D341Med (cell line): ENCODE data around the gene CUX1.

Experiments used
- DNase-seq: peaks from one replicate; pipeline ENCODE4 v3.0.0; 2012; ENCODE audit warnings: low spot score

CUX1 gene

GRCh38 chr7:102272075-102272916 is 454.9 kb downstream of the CUX1 start:
- peak; percentile 90 for DNase-seq

- no peak for DNase-seq
These were observed 455.7 kb downstream of the CUX1 start for GRCh38 chr7:102272917-102273748.

GRCh38 chr7:102273749-102274712 is 456.6 kb downstream of the CUX1 start:
- no peak for DNase-seq

- no peak for DNase-seq
These were observed 457.8 kb downstream of the CUX1 start for GRCh38 chr7:102275123-102275703.

- DNase-seq: no peak
These were observed 460.5 kb downstream of the CUX1 start for GRCh38 chr7:102277901-102278300.

DNA sequence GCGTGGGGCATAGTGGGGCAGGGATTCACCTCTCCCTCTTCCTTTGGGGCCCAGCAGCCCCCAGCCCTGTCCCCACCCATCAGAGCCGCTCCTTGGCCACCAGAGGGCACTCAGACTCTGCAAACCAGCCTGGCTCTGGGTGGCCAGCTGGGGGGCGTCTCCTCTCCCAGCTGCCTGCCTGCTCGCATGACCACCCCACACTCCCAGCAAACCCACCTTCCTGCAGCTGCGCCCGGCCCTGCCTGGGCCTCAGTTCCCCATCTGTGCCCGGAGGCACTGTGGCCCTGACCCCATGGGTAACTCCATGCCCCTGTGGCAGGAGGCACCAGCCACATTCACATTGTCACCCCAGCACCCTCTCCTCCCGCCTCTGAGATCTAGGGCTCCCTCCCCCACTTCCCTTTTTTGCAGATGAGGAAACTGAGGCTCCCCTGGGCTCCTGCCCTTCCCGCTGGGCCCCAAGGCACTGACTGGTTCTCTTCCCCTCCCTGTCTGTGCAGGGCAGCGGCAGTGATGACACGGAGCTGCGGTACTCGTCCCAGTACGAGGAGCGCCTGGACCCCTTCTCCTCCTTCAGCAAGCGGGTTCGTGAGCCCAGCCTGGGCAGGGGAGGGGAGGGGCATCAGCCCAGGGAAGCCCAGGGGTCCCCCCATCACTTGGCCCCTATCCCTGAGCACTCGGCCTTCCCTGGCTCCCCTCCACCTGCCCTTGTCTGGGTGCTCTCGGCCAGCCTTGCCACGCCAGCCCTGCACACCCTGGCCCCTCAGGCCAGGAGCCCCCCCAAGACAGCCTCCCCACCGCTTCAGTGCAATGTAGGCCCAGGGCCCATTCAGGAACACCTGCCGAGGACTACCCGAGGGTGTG is 462.3 kb downstream of the CUX1 start:
- peak; percentile 93 for DNase-seq

GRCh38 chr7:102280521-102280920 is 463.1 kb downstream of the CUX1 start:
- DNase-seq: no peak

- no peak for DNase-seq
These were observed 464.4 kb downstream of the CUX1 start for GRCh38 chr7:102281785-102282184.

GRCh38 chr7:102282465-102283362 is 465.3 kb downstream of the CUX1 start:
- no peak for DNase-seq

DNA sequence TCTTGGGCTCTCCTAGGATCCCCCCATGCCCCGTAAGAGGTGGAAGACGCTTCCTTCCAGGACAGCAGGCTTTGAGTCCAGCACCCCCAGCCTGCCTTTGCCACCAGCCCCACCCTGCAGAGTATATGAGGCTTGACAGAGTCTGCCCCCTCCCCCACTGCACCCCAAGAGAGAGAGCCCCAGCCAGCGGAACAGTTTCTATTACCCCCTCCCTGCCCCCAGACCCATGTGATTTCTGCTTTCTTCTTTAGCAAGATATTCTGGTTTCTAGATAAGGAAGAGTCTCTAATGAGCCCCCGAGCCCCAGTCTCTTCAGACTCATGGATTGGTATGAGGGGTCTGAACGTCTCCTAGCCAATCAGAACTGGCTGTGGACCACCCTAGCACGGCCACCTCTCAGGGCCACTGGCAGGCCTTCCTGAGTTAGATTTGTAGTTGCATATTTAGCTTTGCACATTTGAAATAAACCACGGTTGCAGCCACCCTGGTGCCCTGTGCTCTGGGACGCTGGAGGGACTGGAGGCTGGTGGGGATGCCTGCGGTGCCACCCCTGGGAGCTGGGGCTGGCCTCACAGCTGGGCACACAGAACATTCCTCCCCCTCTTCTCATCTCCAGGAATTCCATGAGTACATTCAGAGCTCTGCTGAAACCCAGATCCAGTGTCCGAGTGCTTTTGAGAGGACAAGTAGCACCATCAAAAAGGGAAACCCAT is 466.2 kb downstream of the CUX1 start:
- DNase-seq: no peak

- no peak for DNase-seq
These were observed 467.0 kb downstream of the CUX1 start for GRCh38 chr7:102284399-102284798.

DNA sequence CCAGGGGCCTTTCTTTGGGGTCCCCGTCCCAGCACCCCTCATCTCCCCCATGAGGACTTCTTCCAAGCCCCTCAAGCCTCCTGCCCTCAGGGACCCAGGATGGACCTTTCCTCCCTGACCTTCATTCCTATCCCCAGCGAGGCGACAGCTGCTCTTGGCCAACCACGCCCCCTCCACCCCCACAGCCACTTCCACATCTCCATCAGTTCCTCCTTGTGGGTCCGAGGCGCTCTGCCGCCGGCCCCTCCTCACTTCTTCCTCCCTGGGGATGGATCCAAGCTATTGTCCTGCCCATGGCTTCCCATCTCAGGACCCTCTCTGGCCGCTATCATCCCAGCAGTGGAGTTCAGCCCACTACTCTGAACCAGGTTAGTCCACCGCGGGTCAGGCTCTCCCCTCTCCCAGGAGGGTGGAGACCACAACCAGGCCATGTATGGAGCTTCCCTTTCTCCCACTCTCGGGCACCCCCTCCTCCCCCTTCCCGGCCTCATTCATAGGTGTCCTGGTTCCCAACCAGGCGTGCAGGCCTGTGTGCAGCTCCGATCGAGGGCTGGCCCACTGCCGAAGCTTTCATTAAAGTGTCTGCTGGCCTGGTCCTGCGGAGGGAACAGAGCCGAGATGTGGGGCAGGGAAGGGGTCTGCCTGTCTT is 467.6 kb downstream of the CUX1 start:
- DNase-seq: no peak

DNA sequence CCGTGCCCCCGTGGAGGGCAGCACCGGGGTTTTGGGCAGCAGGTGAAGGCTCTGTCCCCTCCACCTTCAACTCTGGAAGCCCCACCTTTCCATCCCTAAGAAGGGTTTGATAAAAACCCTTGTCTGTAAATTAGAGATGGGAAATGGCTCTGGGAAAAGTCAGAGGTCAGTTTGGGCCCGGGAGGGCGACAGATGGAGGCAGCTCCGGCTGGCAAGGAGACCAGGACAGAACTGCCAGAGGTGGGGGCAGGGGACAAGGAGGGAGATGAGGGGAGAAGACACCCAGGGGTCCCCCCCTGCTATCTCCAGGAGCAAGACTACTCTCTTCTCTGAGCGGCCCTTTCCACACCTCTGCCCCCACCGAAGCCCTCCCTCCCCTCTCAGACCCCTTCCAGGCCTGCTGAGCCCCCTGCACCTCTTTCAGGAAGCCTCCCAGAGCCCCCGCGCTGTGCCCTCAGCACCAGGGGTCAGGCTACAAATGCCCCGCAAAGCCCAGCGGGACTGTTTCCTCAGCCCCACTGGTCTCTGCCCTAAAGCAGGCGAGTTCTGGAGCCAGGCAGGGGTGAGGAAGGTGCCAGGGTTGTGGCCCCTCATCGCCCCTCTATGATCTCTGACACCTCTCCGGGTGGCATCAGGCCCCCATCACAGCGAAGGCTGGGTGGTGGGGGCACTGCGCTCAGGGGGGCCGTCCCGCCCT is 468.3 kb downstream of the CUX1 start:
- no peak for DNase-seq

DNA sequence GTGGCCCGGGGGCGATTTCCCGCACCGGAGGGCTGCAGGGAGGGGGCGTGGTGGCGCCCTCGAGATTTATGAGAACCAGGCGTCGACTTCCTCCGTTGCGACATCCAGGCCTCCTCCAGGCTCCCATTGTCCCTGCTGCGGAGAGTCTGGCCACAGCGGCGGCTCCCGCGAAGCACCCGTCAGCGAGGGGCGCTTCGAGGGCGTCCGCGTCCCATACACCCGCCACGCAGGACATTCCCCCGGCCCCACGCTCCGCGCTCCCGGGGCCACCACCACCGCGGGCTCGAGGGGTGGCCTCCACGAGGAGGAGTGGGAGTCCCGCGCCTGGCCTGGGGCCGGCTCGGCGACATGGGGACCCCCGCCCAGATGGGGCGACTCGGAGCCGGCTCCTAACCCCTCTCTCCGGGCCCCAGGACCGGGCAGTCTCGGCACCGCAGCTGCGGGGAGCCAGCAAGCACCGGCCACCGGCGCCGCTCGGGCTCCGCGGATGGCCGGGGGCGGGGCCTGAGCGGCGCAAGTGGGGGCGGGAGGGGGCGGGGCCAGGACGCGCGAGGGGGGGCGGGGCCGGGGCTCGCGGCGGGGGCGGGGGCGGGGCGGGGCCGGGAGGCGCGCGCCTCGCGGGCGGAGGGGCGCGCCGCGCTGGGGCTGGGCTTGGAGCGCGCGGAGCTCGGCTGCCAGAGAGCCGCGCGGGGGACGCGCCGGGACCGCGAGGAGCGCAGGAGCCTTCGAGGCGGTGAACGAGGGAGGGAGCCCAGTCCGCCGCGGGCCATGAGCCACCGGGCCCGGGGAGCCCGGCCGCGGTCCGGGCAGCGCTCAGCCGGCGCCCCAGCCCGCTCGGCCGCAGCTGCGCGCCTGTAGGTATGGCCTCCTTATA is 469.0 kb downstream of the CUX1 start, which contains the start of gene SH2B2:
Gene SH2B2, plus strand, starts transcription at position 632 of the 874 bp plus-strand sequence. CDS start 13,683 bp downstream, outside the sequence.
- DNase-seq: peak; percentile 96

GRCh38 chr7:102287111-102287980 is 469.9 kb downstream of the CUX1 start:
- peak; percentile 63 for DNase-seq

GRCh38 chr7:102287981-102288278 is 470.5 kb downstream of the CUX1 start:
- no peak for DNase-seq
